ENCODE results near the gene SORBS2.

GRCh38 chr4:185852961-185853360, 41.0 kb upstream of the SORBS2 start:
- TF ChIP-seq CTCF (IDR thresholded peaks at IDR 0.05) (no peak), POLR2A (IDR thresholded peaks at IDR 0.05) (no peak)

Data from thyroid gland (tissue), 4 donors.